ENCODE data around the gene GRID1. TPM values are rescaled to one million over a fixed set of nuclear protein-coding genes. Genes with fewer than 3 reads are reported as not detected.
"Not testable (repeated sequence)": the region's sequence is repeated elsewhere in the genome, so short reads cannot be mapped to it uniquely, and the experiment has no call there.

GRID1 gene
- total RNA-seq, 4 donors from 2014 or later, result 0.88 to 7.3 (median 4.1) TPM

- Histone ChIP-seq H3K27ac (no peak overlapping the region), H3K9me3 (no peaks in the 10 kb centered on the region), H3K36me3 (no peaks in the 10 kb centered on the region), H3K4me1 (no peaks in the 10 kb centered on the region), H3K27me3 (no peaks in the 10 kb centered on the region), H3K4me3 (no peak overlapping the region)
- TF ChIP-seq, protein P1, sequence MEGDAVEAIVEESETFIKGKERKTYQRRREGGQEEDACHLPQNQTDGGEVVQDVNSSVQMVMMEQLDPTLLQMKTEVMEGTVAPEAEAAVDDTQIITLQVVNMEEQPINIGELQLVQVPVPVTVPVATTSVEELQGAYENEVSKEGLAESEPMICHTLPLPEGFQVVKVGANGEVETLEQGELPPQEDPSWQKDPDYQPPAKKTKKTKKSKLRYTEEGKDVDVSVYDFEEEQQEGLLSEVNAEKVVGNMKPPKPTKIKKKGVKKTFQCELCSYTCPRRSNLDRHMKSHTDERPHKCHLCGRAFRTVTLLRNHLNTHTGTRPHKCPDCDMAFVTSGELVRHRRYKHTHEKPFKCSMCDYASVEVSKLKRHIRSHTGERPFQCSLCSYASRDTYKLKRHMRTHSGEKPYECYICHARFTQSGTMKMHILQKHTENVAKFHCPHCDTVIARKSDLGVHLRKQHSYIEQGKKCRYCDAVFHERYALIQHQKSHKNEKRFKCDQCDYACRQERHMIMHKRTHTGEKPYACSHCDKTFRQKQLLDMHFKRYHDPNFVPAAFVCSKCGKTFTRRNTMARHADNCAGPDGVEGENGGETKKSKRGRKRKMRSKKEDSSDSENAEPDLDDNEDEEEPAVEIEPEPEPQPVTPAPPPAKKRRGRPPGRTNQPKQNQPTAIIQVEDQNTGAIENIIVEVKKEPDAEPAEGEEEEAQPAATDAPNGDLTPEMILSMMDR (IDR thresholded peaks at IDR 0.05), result no peak
- TF ChIP-seq POLR2A (IDR thresholded peaks at IDR 0.05), result no peak
- DNase-seq, result no peak
- intact Hi-C loops (cut with DNase I; ENCODE audit: low total_unique reads), result no loop called here
Measured at GRCh38 chr10:85702768-85703167, 663.8 kb downstream of the GRID1 start.

DNA sequence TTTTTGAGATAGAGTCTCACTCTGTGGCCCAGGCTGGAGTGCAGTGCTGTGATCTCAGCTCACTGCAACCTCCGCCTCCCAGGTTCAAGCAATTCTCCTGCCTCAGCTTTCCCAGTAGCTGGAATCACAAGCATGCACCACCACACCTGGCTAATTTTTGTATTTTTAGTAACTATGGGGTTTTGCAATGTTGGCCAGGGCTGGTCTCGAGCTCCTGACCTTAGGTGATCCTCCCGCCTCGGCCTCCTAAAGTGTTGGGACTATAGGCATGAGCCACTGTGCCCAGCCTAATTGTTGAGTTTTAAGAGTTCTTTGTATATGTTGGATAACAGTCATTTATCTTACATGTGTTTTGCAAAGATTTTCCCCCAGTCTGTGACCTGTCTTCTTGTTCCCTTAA lies 667.5 kb downstream of the GRID1 start:
- H3K4me3 ChIP-seq; H3K9me3 ChIP-seq; intact Hi-C loops (cut with DNase I; ENCODE audit: low total_unique reads); H3K27me3 ChIP-seq; DNase-seq; H3K36me3 ChIP-seq; H3K4me1 ChIP-seq; H3K27ac ChIP-seq: not testable (repeated sequence)

DNA sequence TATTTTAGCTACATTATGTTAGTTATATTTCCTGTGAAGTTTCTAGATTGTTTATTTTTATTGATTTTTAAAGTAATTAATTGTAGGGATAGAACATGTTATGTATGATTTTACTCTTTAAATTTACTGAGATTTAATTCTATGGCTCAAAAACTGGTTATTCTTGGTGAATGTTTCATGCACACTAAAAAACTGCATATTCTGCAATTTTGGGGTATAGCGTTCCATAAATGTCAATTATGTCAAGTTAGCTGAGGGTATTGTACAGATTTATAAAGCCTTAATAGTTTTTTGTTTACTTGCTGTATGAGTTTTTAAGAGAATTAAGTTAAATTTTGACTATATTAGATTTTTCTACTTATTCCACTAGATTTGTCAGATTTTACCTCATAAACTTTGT lies 669.7 kb downstream of the GRID1 start:
- Histone ChIP-seq H3K4me3 (no peak overlapping the region), H3K27ac (no peak overlapping the region), H3K9me3 (no peaks in the 10 kb centered on the region), H3K27me3 (no peaks in the 10 kb centered on the region), H3K4me1 (no peaks in the 10 kb centered on the region), H3K36me3 (no peaks in the 10 kb centered on the region)
- TF ChIP-seq, protein P1 (IDR thresholded peaks at IDR 0.05), result no peak
- no peak for TF ChIP-seq POLR2A (IDR thresholded peaks at IDR 0.05)
- intact Hi-C loops (cut with DNase I; ENCODE audit: low total_unique reads), result no loop called here
- no peak for DNase-seq

- DNase-seq, result no peak
- no peak overlapping the region for H3K4me3 ChIP-seq
- no peaks in the 10 kb centered on the region for H3K36me3 ChIP-seq
- no peaks in the 10 kb centered on the region for H3K9me3 ChIP-seq
- intact Hi-C loops (cut with DNase I; ENCODE audit: low total_unique reads), result no loop called here
- no peaks in the 10 kb centered on the region for H3K27me3 ChIP-seq
- H3K27ac ChIP-seq, result no peak overlapping the region
- TF ChIP-seq, protein P1 (IDR thresholded peaks at IDR 0.05), result no peak
- no peak for TF ChIP-seq POLR2A (IDR thresholded peaks at IDR 0.05)
- no peaks in the 10 kb centered on the region for H3K4me1 ChIP-seq
Measured at GRCh38 chr10:85682621-85683020, 684.0 kb downstream of the GRID1 start.

GRCh38 chr10:85679710-85680109 lies 686.9 kb downstream of the GRID1 start:
- no peak for DNase-seq
- no peak overlapping the region for H3K27ac ChIP-seq
- no peak overlapping the region for H3K4me3 ChIP-seq
- intact Hi-C loops (cut with DNase I; ENCODE audit: low total_unique reads), result no loop called here
- H3K36me3 ChIP-seq, result no peaks in the 10 kb centered on the region
- TF ChIP-seq POLR2A (IDR thresholded peaks at IDR 0.05), result no peak
- TF ChIP-seq, protein P1 (IDR thresholded peaks at IDR 0.05), result no peak
- H3K9me3 ChIP-seq, result no peaks in the 10 kb centered on the region
- H3K27me3 ChIP-seq, result no peaks in the 10 kb centered on the region
- H3K4me1 ChIP-seq, result no peaks in the 10 kb centered on the region

DNA sequence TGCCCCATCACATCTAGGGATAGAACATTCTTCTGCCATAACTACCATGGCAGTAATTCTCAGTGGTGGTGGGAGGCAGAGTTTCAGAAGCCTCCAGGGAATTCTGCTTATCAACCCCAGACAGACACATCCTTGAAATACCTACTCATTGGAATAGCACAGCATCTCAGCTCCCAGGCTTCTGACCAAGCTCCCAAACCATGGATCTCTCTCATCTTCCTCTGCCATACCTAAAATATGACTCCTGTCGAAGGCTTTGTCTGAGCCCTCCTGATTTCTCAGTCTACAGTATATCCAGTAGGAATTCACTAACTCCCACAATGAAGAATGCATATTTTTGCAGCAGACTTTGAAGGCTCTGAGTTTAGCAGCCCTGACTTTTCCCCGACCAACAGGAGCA lies 687.5 kb downstream of the GRID1 start:
- no peak for DNase-seq
- Histone ChIP-seq H3K27me3 (no peaks in the 10 kb centered on the region), H3K36me3 (no peaks in the 10 kb centered on the region), H3K4me3 (no peak overlapping the region), H3K9me3 (no peaks in the 10 kb centered on the region), H3K4me1 (no peaks in the 10 kb centered on the region), H3K27ac (no peak overlapping the region)
- TF ChIP-seq, protein P1 (IDR thresholded peaks at IDR 0.05), result no peak
- no peak for TF ChIP-seq POLR2A (IDR thresholded peaks at IDR 0.05)
- intact Hi-C loops (cut with DNase I; ENCODE audit: low total_unique reads), result no loop called here
